Effector memory CD8-positive, alpha-beta T cell (primary cell): ENCODE measurements around the gene GLI3.

Experiments
- ATAC-seq: fragments of 150-1000 bp; cut with Tn5 transposase; replicated peaks from 2 replicates; pipeline ENCODE4 v1.10.0; 2021; ENCODE audit warnings: mild to moderate bottlenecking, moderate library complexity
- DNase-seq, 3 experiments: peaks; one replicate each; pipeline ENCODE4 v3.0.0; 2021
- H3K27ac Mint-ChIP-seq, 2 donors: one replicate each; pipeline ENCODE4 v1.8.0; 2022; ENCODE audit warnings: mild to moderate bottlenecking in 2 of 2, mixed read lengths in 2 of 2, moderate library complexity in 2 of 2
- H3K27me3 Mint-ChIP-seq, 2 donors: one replicate each; pipeline ENCODE4 v1.8.0; 2022; ENCODE audit warnings: mixed read lengths in 2 of 2
- H3K36me3 Mint-ChIP-seq: one replicate; pipeline ENCODE4 v1.8.0; 2022; ENCODE audit warnings: mild to moderate bottlenecking, moderate library complexity, mixed read lengths; ENCODE audit not compliant: insufficient read depth
- H3K4me1 Mint-ChIP-seq, 2 donors: one replicate each; pipeline ENCODE4 v1.8.0; 2022; ENCODE audit warnings: low read depth in 2 of 2, mixed read lengths in 2 of 2
- H3K4me3 Mint-ChIP-seq, 2 donors: one replicate each; pipeline ENCODE4 v1.8.0; 2022; ENCODE audit warnings: mild to moderate bottlenecking in 2 of 2, mixed read lengths in 2 of 2, moderate library complexity in 2 of 2
- H3K9me3 Mint-ChIP-seq, 2 donors: one replicate each; pipeline ENCODE4 v1.8.0; 2022; ENCODE audit warnings: mixed read lengths in 2 of 2

Gene GLI3

GRCh38 chr7:41928166-41928565, 308.8 kb downstream of the GLI3 start:
- no peak overlapping the region for H3K27ac Mint-ChIP-seq
- H3K27me3 Mint-ChIP-seq, result peaks cover 19 to 41% of the 10 kb centered on the region in 2 donors
- peaks cover 0 to 4% of the 10 kb centered on the region in 2 donors for H3K4me1 Mint-ChIP-seq
- ATAC-seq (no peak), DNase-seq (no peak)
- no peaks in the 10 kb centered on the region for H3K36me3 Mint-ChIP-seq
- H3K4me3 Mint-ChIP-seq, result no peak overlapping the region
- H3K9me3 Mint-ChIP-seq, result no peaks in the 10 kb centered on the region

- ATAC-seq, result no peak
- H3K36me3 Mint-ChIP-seq, result no peaks in the 10 kb centered on the region
- no peak overlapping the region for H3K4me3 Mint-ChIP-seq
Observed at GRCh38 chr7:41927380-41927779, 309.6 kb downstream of the GLI3 start.

GRCh38 chr7:41925946-41926345, 311.1 kb downstream of the GLI3 start:
- no peak overlapping the region for H3K4me3 Mint-ChIP-seq
- H3K9me3 Mint-ChIP-seq, result no peaks in the 10 kb centered on the region
- peaks cover 19 to 41% of the 10 kb centered on the region in 2 donors for H3K27me3 Mint-ChIP-seq
- H3K27ac Mint-ChIP-seq, result no peak overlapping the region
- ATAC-seq, result no peak
- no peak for DNase-seq
- peaks cover 0 to 4% of the 10 kb centered on the region in 2 donors for H3K4me1 Mint-ChIP-seq
- no peaks in the 10 kb centered on the region for H3K36me3 Mint-ChIP-seq

More at GRCh38 chr7:41927380-41927779, 309.6 kb downstream of the GLI3 start:
- H3K9me3 Mint-ChIP-seq, result no peaks in the 10 kb centered on the region
- H3K4me1 Mint-ChIP-seq, result peaks cover 0 to 4% of the 10 kb centered on the region in 2 donors
- no peak overlapping the region for H3K27ac Mint-ChIP-seq
- DNase-seq, result no peak
- H3K27me3 Mint-ChIP-seq, result peaks cover 19 to 41% of the 10 kb centered on the region in 2 donors

GRCh38 chr7:41924796-41925195, 312.2 kb downstream of the GLI3 start:
- no peak for DNase-seq
- Mint-ChIP-seq H3K36me3 (no peaks in the 10 kb centered on the region), H3K27me3 (peaks cover 25 to 48% of the 10 kb centered on the region in 2 donors), H3K27ac (no peak overlapping the region), H3K4me3 (no peak overlapping the region), H3K9me3 (no peaks in the 10 kb centered on the region), H3K4me1 (peaks cover 0 to 4% of the 10 kb centered on the region in 2 donors)
- no peak for ATAC-seq

- Mint-ChIP-seq H3K4me3 (no peak overlapping the region), H3K4me1 (peaks cover 0 to under 1% of the 10 kb centered on the region in 2 donors), H3K36me3 (no peaks in the 10 kb centered on the region), H3K27me3 (peaks cover 17 to 42% of the 10 kb centered on the region in 2 donors), H3K9me3 (no peaks in the 10 kb centered on the region), H3K27ac (no peak overlapping the region)
- DNase-seq (no peak), ATAC-seq (no peak)
Observed at GRCh38 chr7:41922373-41922772, 314.6 kb downstream of the GLI3 start.

- no peak for ATAC-seq
- no peaks in the 10 kb centered on the region for H3K4me1 Mint-ChIP-seq
Observed at GRCh38 chr7:41921453-41921981, 315.5 kb downstream of the GLI3 start.

GRCh38 chr7:41918597-41918996, 318.4 kb downstream of the GLI3 start:
- H3K9me3 Mint-ChIP-seq, result peaks cover 0 to 2% of the 10 kb centered on the region in 2 donors
- no peak for DNase-seq
- H3K27ac Mint-ChIP-seq, result no peak overlapping the region
- no peaks in the 10 kb centered on the region for H3K36me3 Mint-ChIP-seq
- no peak for ATAC-seq
- no peak overlapping the region for H3K4me3 Mint-ChIP-seq
- no peaks in the 10 kb centered on the region for H3K4me1 Mint-ChIP-seq
- peaks cover 15 to 39% of the 10 kb centered on the region in 2 donors for H3K27me3 Mint-ChIP-seq

More at GRCh38 chr7:41921453-41921981, 315.5 kb downstream of the GLI3 start:
- Mint-ChIP-seq H3K36me3 (no peaks in the 10 kb centered on the region), H3K9me3 (no peaks in the 10 kb centered on the region), H3K4me3 (no peak overlapping the region), H3K27me3 (peaks cover 15 to 39% of the 10 kb centered on the region in 2 donors), H3K27ac (no peak overlapping the region)
- no peak for DNase-seq

GRCh38 chr7:41916450-41916927, 320.5 kb downstream of the GLI3 start:
- Mint-ChIP-seq H3K36me3 (no peaks in the 10 kb centered on the region), H3K27me3 (peaks cover 22 to 30% of the 10 kb centered on the region in 2 donors), H3K4me1 (no peaks in the 10 kb centered on the region), H3K4me3 (no peak overlapping the region), H3K9me3 (peaks cover 0 to 2% of the 10 kb centered on the region in 2 donors), H3K27ac (no peak overlapping the region)
- ATAC-seq (no peak), DNase-seq (no peak)

- H3K36me3 Mint-ChIP-seq, result no peaks in the 10 kb centered on the region
- H3K4me1 Mint-ChIP-seq, result no peaks in the 10 kb centered on the region
- H3K27ac Mint-ChIP-seq, result no peak overlapping the region
- H3K4me3 Mint-ChIP-seq, result no peak overlapping the region
- peaks cover 0 to 2% of the 10 kb centered on the region in 2 donors for H3K9me3 Mint-ChIP-seq
- ATAC-seq (no peak), DNase-seq (no peak)
- H3K27me3 Mint-ChIP-seq, result peaks cover 22 to 24% of the 10 kb centered on the region in 2 donors
Observed at GRCh38 chr7:41915871-41916270, 321.1 kb downstream of the GLI3 start.

- Mint-ChIP-seq H3K9me3 (peaks cover 0 to 2% of the 10 kb centered on the region in 2 donors), H3K27me3 (peaks cover 4 to 21% of the 10 kb centered on the region in 2 donors), H3K27ac (no peak overlapping the region), H3K4me3 (no peak overlapping the region), H3K4me1 (no peaks in the 10 kb centered on the region), H3K36me3 (no peaks in the 10 kb centered on the region)
- DNase-seq, result no peak
- no peak for ATAC-seq
Observed at GRCh38 chr7:41912851-41913567, 324.0 kb downstream of the GLI3 start.

- H3K27ac Mint-ChIP-seq, result no peak overlapping the region
Observed at GRCh38 chr7:41912426-41912825, 324.6 kb downstream of the GLI3 start.

GRCh38 chr7:41911792-41912191, 325.2 kb downstream of the GLI3 start:
- H3K9me3 Mint-ChIP-seq, result peaks cover 0 to 2% of the 10 kb centered on the region in 2 donors
- no peak overlapping the region for H3K4me3 Mint-ChIP-seq
- no peak for ATAC-seq
- no peaks in the 10 kb centered on the region for H3K36me3 Mint-ChIP-seq
- peaks cover 0 to 16% of the 10 kb centered on the region in 2 donors for H3K27me3 Mint-ChIP-seq
- DNase-seq, result no peak
- no peaks in the 10 kb centered on the region for H3K4me1 Mint-ChIP-seq
- H3K27ac Mint-ChIP-seq, result no peak overlapping the region

More at GRCh38 chr7:41912426-41912825, 324.6 kb downstream of the GLI3 start:
- Mint-ChIP-seq H3K9me3 (peaks cover 0 to 2% of the 10 kb centered on the region in 2 donors), H3K4me1 (no peaks in the 10 kb centered on the region), H3K4me3 (no peak overlapping the region), H3K36me3 (no peaks in the 10 kb centered on the region), H3K27me3 (peaks cover 0 to 15% of the 10 kb centered on the region in 2 donors)
- DNase-seq (no peak), ATAC-seq (no peak)
